ENCODE data around the gene OR6K2. TPM values are rescaled to one million over a fixed set of nuclear protein-coding genes. Genes with fewer than 3 reads are reported as not detected.

OR6K2 gene
- total and polyA plus RNA-seq, 4 experiments from 2014 or later = not detected

DNA sequence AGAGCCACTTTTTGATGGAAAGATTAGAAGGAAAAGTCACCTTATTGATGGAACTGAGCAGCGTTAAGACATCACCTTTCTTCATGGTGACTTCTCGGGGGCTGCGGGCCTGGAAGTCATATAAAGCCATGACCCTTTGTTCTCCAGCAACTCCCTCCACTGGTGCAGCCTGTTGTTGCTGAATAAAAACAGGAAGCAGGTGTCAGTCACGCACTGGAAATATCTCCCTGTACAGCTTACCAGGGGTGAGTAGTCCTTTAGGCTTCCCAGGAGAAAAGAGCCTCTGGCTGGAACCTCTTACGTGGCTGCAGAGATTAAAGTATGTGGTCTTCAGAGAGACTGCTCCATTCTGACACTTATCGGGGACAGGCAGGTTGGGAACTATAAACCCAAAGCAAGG, 45.9 kb downstream of the OR6K2 start:
- Mint-ChIP-seq H3K4me3 (no peak overlapping the region), H3K27me3 (peaks cover 2 to 3% of the 10 kb centered on the region in 2 donors), H3K9me3 (peaks cover 0 to 2% (median 0%) of the 10 kb centered on the region in 8 donors), H3K36me3 (no peaks in the 10 kb centered on the region), H3K4me1 (peaks cover 4 to 8% (median 6%) of the 10 kb centered on the region in 4 donors), H3K27ac (peak overlapping the region in 1 of 7 donors; percentile 20)
- no peak for DNase-seq
- Histone ChIP-seq H3K4me3 (ENCODE audit: low read length in 2 of 2) (no peak overlapping the region), H3K27ac (ENCODE audit: low read depth, low read length) (no peak overlapping the region), H3K9me3 (ENCODE audit: control insufficient read depth in 1 of 2, low read length in 2 of 2) (no peaks in the 10 kb centered on the region), H3K4me1 (ENCODE audit: insufficient read depth, low read length) (no peaks in the 10 kb centered on the region), H3K36me3 (ENCODE audit: insufficient read depth, low read length) (no peaks in the 10 kb centered on the region), H3K27me3 (ENCODE audit: insufficient read depth, low read length) (no peaks in the 10 kb centered on the region)
- POLR2A ChIA-PET (ENCODE audit: partially characterized antibody) = no interaction called here
- intact Hi-C loops (cut with micrococcal nuclease) = no loop called here
- CTCF ChIA-PET (ENCODE audit: partially characterized antibody) = no interaction called here

DNA sequence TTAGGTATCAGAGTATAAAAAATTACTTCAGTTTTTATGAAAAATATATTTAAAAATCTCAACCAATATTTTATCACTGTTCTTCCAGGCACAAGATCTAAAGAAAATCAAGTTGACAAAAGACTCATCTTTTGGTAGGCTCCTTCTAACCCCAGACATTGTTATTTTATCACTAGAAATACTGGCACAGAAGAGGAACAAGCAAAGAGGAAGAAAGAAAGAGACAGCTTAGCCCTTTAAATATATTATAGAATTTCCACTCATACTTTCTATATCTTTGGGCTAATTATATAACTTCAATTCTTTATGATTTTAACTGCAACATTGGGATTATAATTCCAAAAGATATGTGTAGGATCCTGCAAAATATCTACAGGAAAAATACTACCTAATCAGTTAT, 46.4 kb downstream of the OR6K2 start:
- no peaks in the 10 kb centered on the region for H3K9me3 ChIP-seq (ENCODE audit: control insufficient read depth in 1 of 2, low read length in 2 of 2)
- CTCF ChIA-PET (ENCODE audit: partially characterized antibody) = no interaction called here
- peaks cover 4 to 8% (median 6%) of the 10 kb centered on the region in 4 donors for H3K4me1 Mint-ChIP-seq
- no peak overlapping the region for H3K27ac Mint-ChIP-seq
- H3K36me3 ChIP-seq (ENCODE audit: insufficient read depth, low read length) = no peaks in the 10 kb centered on the region
- no peaks in the 10 kb centered on the region for H3K36me3 Mint-ChIP-seq
- H3K4me1 ChIP-seq (ENCODE audit: insufficient read depth, low read length) = no peaks in the 10 kb centered on the region
- H3K9me3 Mint-ChIP-seq = peaks cover 0 to 2% (median 0%) of the 10 kb centered on the region in 8 donors
- H3K27me3 ChIP-seq (ENCODE audit: insufficient read depth, low read length) = no peaks in the 10 kb centered on the region
- intact Hi-C loops (cut with micrococcal nuclease) = no loop called here
- H3K4me3 Mint-ChIP-seq = no peak overlapping the region
- H3K4me3 ChIP-seq (ENCODE audit: low read length in 2 of 2) = no peak overlapping the region
- POLR2A ChIA-PET (ENCODE audit: partially characterized antibody) = no interaction called here
- H3K27ac ChIP-seq (ENCODE audit: low read depth, low read length) = no peak overlapping the region
- DNase-seq = no peak
- H3K27me3 Mint-ChIP-seq = peaks cover 2 to 3% of the 10 kb centered on the region in 2 donors

DNA sequence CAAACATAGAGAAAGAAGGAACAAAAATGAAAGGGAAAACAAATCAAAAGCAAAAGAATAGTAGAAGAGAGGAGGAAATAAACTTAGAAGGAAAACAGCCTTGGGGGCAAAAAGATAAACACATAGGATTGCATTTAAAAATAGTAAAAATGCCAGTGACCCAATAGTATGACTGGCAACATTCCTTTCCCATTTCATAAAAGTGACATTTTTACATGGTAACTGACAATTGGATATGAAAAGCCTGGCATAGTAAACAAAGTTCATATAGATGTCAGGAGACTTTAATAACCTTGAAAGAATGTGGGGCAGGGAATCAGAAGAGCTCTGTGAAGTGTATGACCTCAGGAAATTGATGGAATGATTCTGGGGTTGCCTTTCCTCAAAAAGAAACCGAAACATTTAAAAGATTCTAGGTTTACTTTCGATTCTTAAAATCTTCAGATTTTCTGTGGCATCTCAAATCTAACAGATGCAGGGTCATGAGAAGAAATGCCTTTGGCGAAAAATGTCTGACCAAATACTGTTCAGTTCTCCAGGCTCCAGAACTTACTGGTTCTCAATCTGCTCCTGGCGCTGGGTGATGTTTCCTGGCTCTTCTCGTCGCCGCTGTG, 47.6 kb downstream of the OR6K2 start:
- H3K27me3 Mint-ChIP-seq = peaks cover 1 to 2% of the 10 kb centered on the region in 2 donors
- ChIA-PET POLR2A (ENCODE audit: partially characterized antibody) (no interaction called here), CTCF (ENCODE audit: partially characterized antibody) (interaction anchor here (1.5 kb wide), 1 partner anchor 449 kb away, joined by 3 read pairs; no protein-coding TSS in a partner anchor)
- no peaks in the 10 kb centered on the region for H3K9me3 Mint-ChIP-seq
- H3K27ac Mint-ChIP-seq = peak overlapping the region in 1 of 7 donors; percentile 20
- Histone ChIP-seq H3K9me3 (ENCODE audit: control insufficient read depth in 1 of 2, low read length in 2 of 2) (no peaks in the 10 kb centered on the region), H3K4me1 (ENCODE audit: insufficient read depth, low read length) (no peaks in the 10 kb centered on the region), H3K36me3 (ENCODE audit: insufficient read depth, low read length) (no peaks in the 10 kb centered on the region), H3K27ac (ENCODE audit: low read depth, low read length) (no peak overlapping the region), H3K4me3 (ENCODE audit: low read length in 2 of 2) (no peak overlapping the region), H3K27me3 (ENCODE audit: insufficient read depth, low read length) (no peaks in the 10 kb centered on the region)
- peaks cover 4 to 8% (median 6%) of the 10 kb centered on the region in 4 donors for H3K4me1 Mint-ChIP-seq
- intact Hi-C loops (cut with micrococcal nuclease) = no loop called here
- no peaks in the 10 kb centered on the region for H3K36me3 Mint-ChIP-seq
- H3K4me3 Mint-ChIP-seq = peak overlapping the region in 4 of 8 donors; percentile 4 to 22 (median 16)
- DNase-seq = no peak

Other genes starting within 250 kb of the OR6K2 start
- gene OR10K1, start 238.8 kb downstream of the OR6K2 start, total RNA-seq = not detected
- not detected for gene OR10K1, start 238.8 kb downstream of the OR6K2 start, polyA plus RNA-seq
- not detected for gene OR10R2, start 228.4 kb downstream of the OR6K2 start, total RNA-seq
- not detected for gene OR10R2, start 228.4 kb downstream of the OR6K2 start, polyA plus RNA-seq
- not detected for gene OR6Y1, start 146.2 kb downstream of the OR6K2 start, total RNA-seq
- gene OR6Y1, start 146.2 kb downstream of the OR6K2 start, polyA plus RNA-seq = not detected
- not detected for gene OR6P1, start 130.1 kb downstream of the OR6K2 start, total RNA-seq
- gene OR6P1, start 130.1 kb downstream of the OR6K2 start, polyA plus RNA-seq = not detected
- gene OR10X1, start 120.8 kb downstream of the OR6K2 start, total RNA-seq = not detected
- gene OR10X1, start 120.8 kb downstream of the OR6K2 start, polyA plus RNA-seq = not detected
- gene OR10Z1, start 95.4 kb downstream of the OR6K2 start, total RNA-seq = not detected
- not detected for gene OR10Z1, start 95.4 kb downstream of the OR6K2 start, polyA plus RNA-seq
- not detected for gene SPTA1, start 13.9 kb downstream of the OR6K2 start, total RNA-seq
- gene SPTA1, start 13.9 kb downstream of the OR6K2 start, polyA plus RNA-seq = not detected
- not detected for gene OR6K3, start 20.1 kb upstream of the OR6K2 start, total RNA-seq
- not detected for gene OR6K3, start 20.1 kb upstream of the OR6K2 start, polyA plus RNA-seq
- not detected for gene OR6K6, start 54.1 kb upstream of the OR6K2 start, total RNA-seq
- gene OR6K6, start 54.1 kb upstream of the OR6K2 start, polyA plus RNA-seq = not detected
- gene OR6N1, start 71.5 kb upstream of the OR6K2 start, total RNA-seq = not detected
- gene OR6N1, start 71.5 kb upstream of the OR6K2 start, polyA plus RNA-seq = not detected
- not detected for gene OR6N2, start 80.6 kb upstream of the OR6K2 start, total RNA-seq
- not detected for gene OR6N2, start 80.6 kb upstream of the OR6K2 start, polyA plus RNA-seq
- under 1 TPM; 0.50 to 0.55 TPM for gene MNDA, start 130.7 kb upstream of the OR6K2 start, total RNA-seq
- gene MNDA, start 130.7 kb upstream of the OR6K2 start, polyA plus RNA-seq = under 1 TPM; 0.29 to 0.57 TPM
- 10 to 100 TPM; 83.6 to 93.8 TPM for gene PYHIN1, start 230.9 kb upstream of the OR6K2 start, total RNA-seq
- gene PYHIN1, start 230.9 kb upstream of the OR6K2 start, polyA plus RNA-seq = 10 to 100 TPM; 41.9 to 58.0 TPM

Measured in CD4-positive, alpha-beta memory T cell (primary cell).